SU-DHL-6 (cell line): ENCODE results near the gene DOCK8.

Experiments used
- EZH2phosphoT487 ChIP-seq: fragments of 200-600 bp; sonication (generic), shearing (Covaris generic); conservative IDR thresholded peaks from 2 replicates; pipeline ENCODE4 v1.6.1; 2018; ENCODE audit warnings: mild to moderate bottlenecking, antibody characterized with exemption, low read length, moderate library complexity, mixed read lengths
- TF ChIP-seq, protein P1 (sequence below): fragments of 200-600 bp; sonication (generic); IDR thresholded peaks from one replicate; pipeline ENCODE4 v1.5.1; 2017; ENCODE audit warnings: antibody characterized with exemption, mild to moderate bottlenecking, low read length, moderate library complexity; ENCODE audit not compliant: insufficient read depth, poor library complexity, severe bottlenecking

DNA sequence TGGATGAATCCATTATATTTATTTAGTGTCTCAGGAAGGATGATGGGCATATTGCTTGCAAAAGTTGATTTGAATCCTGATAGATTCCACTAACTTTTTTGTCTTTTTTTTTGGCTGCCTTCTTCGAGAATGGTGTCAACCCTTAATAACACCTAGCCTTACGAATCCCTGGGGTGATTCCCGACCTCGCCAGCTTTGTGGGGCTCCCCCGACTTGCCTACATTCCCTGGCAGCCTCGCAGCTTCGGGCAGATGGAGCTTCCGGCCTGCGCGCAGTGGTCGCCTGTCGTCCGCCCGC, 366 bp upstream of the DOCK8 start:
- TF ChIP-seq, protein P1, sequence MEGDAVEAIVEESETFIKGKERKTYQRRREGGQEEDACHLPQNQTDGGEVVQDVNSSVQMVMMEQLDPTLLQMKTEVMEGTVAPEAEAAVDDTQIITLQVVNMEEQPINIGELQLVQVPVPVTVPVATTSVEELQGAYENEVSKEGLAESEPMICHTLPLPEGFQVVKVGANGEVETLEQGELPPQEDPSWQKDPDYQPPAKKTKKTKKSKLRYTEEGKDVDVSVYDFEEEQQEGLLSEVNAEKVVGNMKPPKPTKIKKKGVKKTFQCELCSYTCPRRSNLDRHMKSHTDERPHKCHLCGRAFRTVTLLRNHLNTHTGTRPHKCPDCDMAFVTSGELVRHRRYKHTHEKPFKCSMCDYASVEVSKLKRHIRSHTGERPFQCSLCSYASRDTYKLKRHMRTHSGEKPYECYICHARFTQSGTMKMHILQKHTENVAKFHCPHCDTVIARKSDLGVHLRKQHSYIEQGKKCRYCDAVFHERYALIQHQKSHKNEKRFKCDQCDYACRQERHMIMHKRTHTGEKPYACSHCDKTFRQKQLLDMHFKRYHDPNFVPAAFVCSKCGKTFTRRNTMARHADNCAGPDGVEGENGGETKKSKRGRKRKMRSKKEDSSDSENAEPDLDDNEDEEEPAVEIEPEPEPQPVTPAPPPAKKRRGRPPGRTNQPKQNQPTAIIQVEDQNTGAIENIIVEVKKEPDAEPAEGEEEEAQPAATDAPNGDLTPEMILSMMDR, result no peak
- TF ChIP-seq EZH2phosphoT487, result no peak
